GM19043 (cell line): Measurements from ENCODE around the gene C1QTNF2.

Experiments used
- ATAC-seq: cut with Tn5 transposase; IDR thresholded peaks from one replicate; pipeline ENCODE4 v1.9.1; 2021; ENCODE audit warnings: low read depth; ENCODE audit not compliant: unreplicated experiment

C1QTNF2 gene

DNA sequence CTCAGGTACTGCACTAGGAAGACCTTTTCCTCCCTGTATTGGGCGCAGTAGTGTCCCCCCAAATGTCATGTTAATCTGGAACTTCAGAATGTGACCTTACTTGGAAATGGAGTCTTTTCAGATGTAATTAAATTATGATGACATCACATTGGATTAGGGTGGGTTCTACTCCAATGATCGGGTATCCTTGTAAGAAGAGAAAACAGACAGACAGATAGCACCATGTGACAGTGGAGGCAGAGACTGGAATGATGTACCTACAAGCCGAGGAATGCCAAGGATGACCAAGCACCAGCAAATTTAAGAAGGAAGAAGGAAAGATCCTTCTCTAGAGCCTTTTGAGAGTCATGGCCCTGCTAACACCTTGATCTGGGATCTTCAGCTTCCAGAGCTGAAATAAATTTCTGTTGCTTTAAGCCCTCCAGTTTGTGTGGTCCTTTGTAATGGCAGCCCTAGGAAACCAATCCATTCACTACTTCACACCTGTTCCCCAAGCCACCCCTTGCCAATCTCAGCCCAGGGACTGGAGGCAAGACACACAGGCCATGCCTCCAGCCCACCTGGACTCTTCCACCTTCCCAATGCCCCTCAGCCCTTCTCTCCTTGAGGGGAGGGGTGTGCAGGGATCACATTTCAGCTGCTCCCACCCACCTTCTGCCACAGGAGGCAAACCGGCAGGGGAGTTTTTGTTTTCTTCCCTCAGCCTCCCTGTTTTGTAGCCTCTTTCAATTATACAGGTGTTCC lies 59.7 kb downstream of the C1QTNF2 start:
- no peak for ATAC-seq

DNA sequence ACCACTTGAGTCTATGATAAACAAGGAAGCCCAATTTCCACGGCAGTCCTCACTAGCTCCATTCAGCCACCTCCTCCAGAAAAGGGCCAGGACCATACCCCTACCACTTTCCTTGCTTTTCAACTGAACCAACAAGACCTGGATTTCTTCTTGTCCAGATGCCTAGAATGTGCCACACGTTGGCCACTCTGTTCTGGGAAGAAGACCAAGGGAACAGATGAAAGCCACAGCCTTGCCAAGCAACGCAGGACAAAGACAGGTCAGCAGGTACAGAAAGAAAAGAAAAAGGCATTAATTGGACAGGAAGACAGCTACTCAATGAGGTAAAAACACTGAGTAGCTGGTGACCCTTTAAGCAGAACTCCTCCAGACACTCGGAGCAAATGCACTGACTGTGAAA lies 60.3 kb downstream of the C1QTNF2 start:
- no peak for ATAC-seq

DNA sequence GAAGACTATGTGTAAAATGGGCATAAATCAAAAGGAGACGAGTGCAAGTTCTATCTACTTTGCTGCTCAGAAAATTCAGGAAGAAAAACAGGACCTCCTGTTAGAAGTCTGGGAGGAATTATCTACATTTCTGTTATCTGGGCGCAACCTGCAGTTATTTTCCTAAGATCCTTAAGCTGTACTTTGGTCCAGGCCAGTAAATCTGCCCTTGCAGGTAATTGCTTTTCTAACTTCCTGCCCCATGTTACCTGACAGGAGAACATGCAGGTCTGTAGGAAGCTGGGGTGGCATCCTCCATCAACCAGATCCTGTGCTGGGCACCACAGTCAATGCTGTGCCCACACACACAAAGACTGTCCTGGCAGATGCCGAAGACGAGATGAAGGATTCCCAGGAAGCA lies 63.7 kb downstream of the C1QTNF2 start:
- no peak for ATAC-seq

DNA sequence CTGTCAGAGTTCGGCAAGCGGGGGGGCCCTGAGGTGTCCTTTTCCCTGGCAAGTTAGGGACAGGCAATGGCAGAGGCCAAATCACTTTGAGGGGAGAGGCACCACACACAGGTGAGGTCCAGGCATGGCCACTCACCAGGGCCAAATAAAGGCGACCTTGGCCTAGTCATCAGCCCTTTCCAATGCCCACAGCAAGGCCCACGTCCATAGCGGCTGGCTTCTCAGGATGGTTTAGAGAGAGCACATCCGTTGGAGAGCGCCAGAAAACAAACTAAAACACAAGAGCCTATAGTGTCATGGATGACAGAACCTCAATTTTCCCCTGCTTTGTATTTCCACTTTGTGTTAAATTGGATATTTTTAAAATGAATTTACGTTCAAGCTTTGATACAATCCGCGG lies 65.1 kb downstream of the C1QTNF2 start:
- ATAC-seq: no peak

DNA sequence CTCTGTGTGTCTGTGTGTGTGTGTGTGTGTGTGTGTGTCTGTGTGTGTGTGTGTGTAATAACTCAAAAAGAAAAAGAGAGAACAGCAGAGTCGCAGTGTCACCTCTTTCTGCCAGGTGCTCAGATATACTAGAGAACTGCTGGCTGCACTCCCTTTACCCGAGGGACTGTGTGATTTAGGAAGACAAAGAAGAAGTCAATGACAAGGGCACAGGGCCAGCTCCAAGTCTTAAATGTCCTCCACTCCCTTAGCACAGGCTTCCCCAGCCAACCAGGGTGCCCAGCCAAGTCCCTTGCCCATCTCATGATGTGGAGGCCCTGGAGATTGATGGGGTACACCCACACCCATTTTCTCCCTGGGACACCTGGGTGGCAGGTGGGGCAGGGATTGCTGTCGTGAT lies 66.7 kb downstream of the C1QTNF2 start:
- no peak for ATAC-seq

DNA sequence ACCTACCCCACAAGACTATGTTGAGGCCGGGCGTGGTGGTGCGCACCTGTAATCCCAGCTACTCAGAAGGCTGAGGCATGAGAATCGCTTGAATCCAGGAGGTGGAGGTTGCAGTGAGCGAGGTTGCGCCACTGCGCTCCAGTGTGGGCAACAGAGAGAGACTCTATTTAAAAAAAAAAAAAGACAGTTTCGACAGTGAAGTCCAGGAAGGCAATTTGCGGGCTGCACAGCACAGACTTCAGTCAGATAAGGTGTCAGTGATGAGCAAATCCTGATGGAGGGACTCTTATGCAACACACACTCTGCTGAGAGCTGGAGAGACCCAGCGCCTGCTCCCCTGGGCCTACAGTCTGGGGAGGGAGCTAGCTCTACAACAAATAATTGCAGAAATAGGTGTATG lies 72.2 kb downstream of the C1QTNF2 start:
- no peak for ATAC-seq

DNA sequence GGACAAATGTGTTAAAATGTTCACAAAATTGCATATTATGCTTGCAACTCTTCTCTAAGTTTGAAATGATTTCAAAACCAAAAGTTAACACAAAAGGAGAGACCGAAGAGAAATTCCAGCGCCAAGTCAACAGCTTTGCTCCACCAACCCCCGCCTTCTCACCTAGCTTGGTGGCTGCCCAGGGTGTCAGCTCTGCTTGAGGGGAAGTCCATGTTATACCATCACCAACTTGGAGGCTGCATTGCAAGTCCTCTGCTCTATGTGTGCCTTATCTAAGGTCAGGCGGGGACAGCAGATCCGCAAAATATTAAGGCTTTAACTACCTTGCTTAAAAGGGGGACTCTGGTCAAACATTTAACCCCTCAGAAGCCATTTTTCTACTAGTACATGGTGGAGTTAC lies 72.7 kb downstream of the C1QTNF2 start:
- ATAC-seq: no peak
